ENCODE data around the gene FOXK2. TPM values are rescaled to one million over a fixed set of nuclear protein-coding genes. Genes with fewer than 3 reads are reported as not detected.

FOXK2 gene
- total RNA-seq, 1 donor from 2014 or later: 76.6 TPM

- peaks cover 3% of the 10 kb centered on the region for H3K4me1 Mint-ChIP-seq (ENCODE audit: low read depth)
- peaks cover 6% of the 10 kb centered on the region for H3K36me3 Mint-ChIP-seq (ENCODE audit: insufficient read depth)
- no peak for TF ChIP-seq CTCF (IDR thresholded peaks at IDR 0.05; ENCODE audit: unreplicated experiment)
- no peaks in the 10 kb centered on the region for H3K27me3 Mint-ChIP-seq
- no peak for DNase-seq (ENCODE audit: low spot score, unreplicated experiment)
- no peak overlapping the region for H3K27ac Mint-ChIP-seq
- no peak overlapping the region for H3K4me3 Mint-ChIP-seq (ENCODE audit: low read depth)
- H3K9me3 Mint-ChIP-seq (ENCODE audit: low read depth): no peaks in the 10 kb centered on the region
These were observed 28.0 kb upstream of the FOXK2 start for GRCh38 chr17:82491533-82491932.

GRCh38 chr17:82492643-82493225 lies 26.8 kb upstream of the FOXK2 start:
- H3K36me3 Mint-ChIP-seq (ENCODE audit: insufficient read depth): peaks cover under 1% of the 10 kb centered on the region
- H3K27ac Mint-ChIP-seq: no peak overlapping the region
- DNase-seq (ENCODE audit: low spot score, unreplicated experiment): no peak
- H3K27me3 Mint-ChIP-seq: no peaks in the 10 kb centered on the region
- no peaks in the 10 kb centered on the region for H3K9me3 Mint-ChIP-seq (ENCODE audit: low read depth)
- no peak overlapping the region for H3K4me3 Mint-ChIP-seq (ENCODE audit: low read depth)
- peaks cover 5% of the 10 kb centered on the region for H3K4me1 Mint-ChIP-seq (ENCODE audit: low read depth)
- TF ChIP-seq CTCF (IDR thresholded peaks at IDR 0.05; ENCODE audit: unreplicated experiment): no peak

- Mint-ChIP-seq H3K36me3 (ENCODE audit: insufficient read depth) (no peaks in the 10 kb centered on the region), H3K4me3 (ENCODE audit: low read depth) (no peak overlapping the region), H3K27ac (no peak overlapping the region), H3K27me3 (no peaks in the 10 kb centered on the region), H3K4me1 (ENCODE audit: low read depth) (peaks cover 7% of the 10 kb centered on the region), H3K9me3 (ENCODE audit: low read depth) (no peaks in the 10 kb centered on the region)
- DNase-seq (ENCODE audit: low spot score, unreplicated experiment): no peak
- TF ChIP-seq CTCF (IDR thresholded peaks at IDR 0.05; ENCODE audit: unreplicated experiment): no peak
These were observed 26.2 kb upstream of the FOXK2 start for GRCh38 chr17:82493226-82493781.

GRCh38 chr17:82494236-82495055 lies 25.1 kb upstream of the FOXK2 start:
- TF ChIP-seq CTCF (IDR thresholded peaks at IDR 0.05; ENCODE audit: unreplicated experiment): peak; percentile 93
- H3K4me1 Mint-ChIP-seq (ENCODE audit: low read depth): peaks cover 7% of the 10 kb centered on the region
- peaks cover 4% of the 10 kb centered on the region for H3K27me3 Mint-ChIP-seq

GRCh38 chr17:82495844-82496528 lies 23.5 kb upstream of the FOXK2 start:
- DNase-seq (ENCODE audit: low spot score, unreplicated experiment): no peak
- peaks cover 4% of the 10 kb centered on the region for H3K27me3 Mint-ChIP-seq

More at GRCh38 chr17:82494236-82495055, 25.1 kb upstream of the FOXK2 start:
- Mint-ChIP-seq H3K36me3 (ENCODE audit: insufficient read depth) (no peaks in the 10 kb centered on the region), H3K27ac (peak overlapping the region; percentile 98), H3K4me3 (ENCODE audit: low read depth) (peak overlapping the region; percentile 57), H3K9me3 (ENCODE audit: low read depth) (no peaks in the 10 kb centered on the region)
- DNase-seq (ENCODE audit: low spot score, unreplicated experiment): peak; percentile 85

More at GRCh38 chr17:82495844-82496528, 23.5 kb upstream of the FOXK2 start:
- Mint-ChIP-seq H3K4me3 (ENCODE audit: low read depth) (peak overlapping the region; percentile 64), H3K4me1 (ENCODE audit: low read depth) (peaks cover 7% of the 10 kb centered on the region), H3K36me3 (ENCODE audit: insufficient read depth) (no peaks in the 10 kb centered on the region), H3K27ac (no peak overlapping the region), H3K9me3 (ENCODE audit: low read depth) (no peaks in the 10 kb centered on the region)
- no peak for TF ChIP-seq CTCF (IDR thresholded peaks at IDR 0.05; ENCODE audit: unreplicated experiment)
